OCI-LY1 (cell line): ENCODE measurements around the gene GNAS.

ENCODE experiments used
- H2AFZ ChIP-seq: fragments of 200-600 bp; sonication (generic), shearing (Covaris generic); 2 replicates; pipeline ENCODE4 v1.6.0; 2014; ENCODE audit warnings: antibody characterized with exemption, mild to moderate bottlenecking, low read length
- H3F3A ChIP-seq: fragments of 200-600 bp; sonication (generic), shearing (Covaris generic); 2 replicates; pipeline ENCODE4 v1.6.0; 2014; ENCODE audit warnings: mild to moderate bottlenecking, antibody characterized with exemption, low read length, moderate library complexity; ENCODE audit not compliant: insufficient read depth
- H3K27ac ChIP-seq: fragments of 200-600 bp; sonication (generic); 2 replicates; pipeline ENCODE4 v1.5.1; 2014; ENCODE audit warnings: low read length, mixed run types, mild to moderate bottlenecking, low read depth; ENCODE audit not compliant: poor library complexity, severe bottlenecking
- H3K27me3 ChIP-seq: fragments of 200-600 bp; sonication (generic); 2 replicates; pipeline ENCODE4 v1.6.0; 2014; ENCODE audit warnings: antibody characterized with exemption, mild to moderate bottlenecking, low read length, moderate library complexity; ENCODE audit not compliant: insufficient read depth
- H3K36me3 ChIP-seq: fragments of 200-600 bp; sonication (generic); 2 replicates; pipeline ENCODE4 v1.6.1; 2014; ENCODE audit warnings: mild to moderate bottlenecking, antibody characterized with exemption, low read length, moderate library complexity, mixed read lengths; ENCODE audit not compliant: insufficient read depth
- H3K4me1 ChIP-seq: fragments of 200-600 bp; sonication (generic); 2 replicates; pipeline ENCODE4 v1.5.1; 2014; ENCODE audit warnings: mild to moderate bottlenecking, low read length, moderate library complexity; ENCODE audit not compliant: insufficient read depth, severe bottlenecking
- H3K4me2 ChIP-seq: fragments of 200-600 bp; sonication (generic), shearing (Covaris generic); 2 replicates; pipeline ENCODE4 v1.6.1; 2014; ENCODE audit warnings: low read length
- H3K4me3 ChIP-seq: fragments of 200-600 bp; sonication (generic); 2 replicates; pipeline ENCODE4 v1.5.1; 2014; ENCODE audit warnings: low read length, low read depth, mild to moderate bottlenecking, mixed read lengths; ENCODE audit not compliant: poor library complexity, severe bottlenecking
- H3K79me2 ChIP-seq: fragments of 200-600 bp; shearing (Covaris generic); 2 replicates; pipeline ENCODE4 v1.6.1; 2016; ENCODE audit warnings: mixed run types, low read length, mixed read lengths; ENCODE audit not compliant: insufficient read depth
- H3K9ac ChIP-seq: fragments of 200-600 bp; sonication (generic), shearing (Covaris generic); 2 replicates; pipeline ENCODE4 v1.6.1; 2014; ENCODE audit warnings: mild to moderate bottlenecking, low read length, mixed read lengths
- H3K9me2 ChIP-seq: fragments of 200-600 bp; sonication (generic), shearing (Covaris generic); 2 replicates; pipeline ENCODE4 v1.6.1; 2014; ENCODE audit warnings: low read depth, mild to moderate bottlenecking, low read length, mixed read lengths
- H3K9me3 ChIP-seq: fragments of 200-600 bp; shearing (Covaris generic); 2 replicates; pipeline ENCODE4 v1.6.1; 2014; ENCODE audit warnings: low read length, mixed read lengths
- H4K20me1 ChIP-seq: fragments of 200-600 bp; sonication (generic), shearing (Covaris generic); 2 replicates; pipeline ENCODE4 v1.6.0; 2016; ENCODE audit warnings: mild to moderate bottlenecking, low read length; ENCODE audit not compliant: insufficient read depth
- CTCF ChIP-seq: fragments of 200-600 bp; sonication (generic), shearing (Covaris generic); IDR thresholded peaks from 2 replicates; pipeline ENCODE4 v1.5.1; 2017; ENCODE audit warnings: mild to moderate bottlenecking, antibody characterized with exemption, low read length, moderate library complexity, mixed read lengths
- EZH2 ChIP-seq: fragments of 200-600 bp; sonication (generic), shearing (Covaris generic); IDR thresholded peaks from 2 replicates; pipeline ENCODE4 v1.8.0; 2017; ENCODE audit warnings: borderline replicate concordance, mixed run types, mild to moderate bottlenecking, antibody characterized with exemption, low read length, moderate library complexity, mixed read lengths

Gene GNAS

GRCh38 chr20:58839474-58839874 lies 13.0 kb upstream of the GNAS start:
- H3K36me3 ChIP-seq: peaks cover 19% of the 10 kb centered on the region
- no peaks in the 10 kb centered on the region for H4K20me1 ChIP-seq
- H3K4me2 ChIP-seq: no peak overlapping the region
- no peaks in the 10 kb centered on the region for H3K4me1 ChIP-seq
- no peaks in the 10 kb centered on the region for H3K9me2 ChIP-seq
- H3K27ac ChIP-seq: no peak overlapping the region
- no peaks in the 10 kb centered on the region for H3K27me3 ChIP-seq
- no peaks in the 10 kb centered on the region for H3K79me2 ChIP-seq
- H3K9ac ChIP-seq: no peak overlapping the region
- H3K4me3 ChIP-seq: no peak overlapping the region
- no peaks in the 10 kb centered on the region for H3F3A ChIP-seq
- no peak overlapping the region for H2AFZ ChIP-seq
- no peaks in the 10 kb centered on the region for H3K9me3 ChIP-seq
- TF ChIP-seq CTCF (peak; percentile 44; the same call in 1 of the 2 replicates), EZH2 (no peak)

- Histone ChIP-seq H3F3A (no peaks in the 10 kb centered on the region), H3K9me2 (no peaks in the 10 kb centered on the region), H3K27me3 (no peaks in the 10 kb centered on the region), H4K20me1 (no peaks in the 10 kb centered on the region), H3K4me1 (no peaks in the 10 kb centered on the region), H3K27ac (no peak overlapping the region), H3K4me3 (no peak overlapping the region), H2AFZ (no peak overlapping the region), H3K9me3 (no peaks in the 10 kb centered on the region), H3K79me2 (no peaks in the 10 kb centered on the region), H3K4me2 (no peak overlapping the region), H3K36me3 (peaks cover 15% of the 10 kb centered on the region), H3K9ac (no peak overlapping the region)
- TF ChIP-seq EZH2 (no peak), CTCF (no peak)
These were observed 12.3 kb upstream of the GNAS start for GRCh38 chr20:58839991-58840747.

GRCh38 chr20:58840816-58841538 lies 11.5 kb upstream of the GNAS start:
- H3K36me3 ChIP-seq: peaks cover 11% of the 10 kb centered on the region
- no peaks in the 10 kb centered on the region for H3K79me2 ChIP-seq
- no peak overlapping the region for H3K27ac ChIP-seq
- no peaks in the 10 kb centered on the region for H3F3A ChIP-seq
- no peaks in the 10 kb centered on the region for H3K27me3 ChIP-seq
- H3K4me3 ChIP-seq: no peak overlapping the region
- no peaks in the 10 kb centered on the region for H3K4me1 ChIP-seq
- no peak overlapping the region for H3K4me2 ChIP-seq
- H2AFZ ChIP-seq: no peak overlapping the region
- H3K9me3 ChIP-seq: no peaks in the 10 kb centered on the region
- TF ChIP-seq EZH2 (no peak), CTCF (no peak)
- no peaks in the 10 kb centered on the region for H4K20me1 ChIP-seq
- H3K9ac ChIP-seq: no peak overlapping the region
- no peaks in the 10 kb centered on the region for H3K9me2 ChIP-seq
